Endothelial cell of umbilical vein (primary cell): ENCODE measurements around the gene MAGI1. TPM values are rescaled to one million over a fixed set of nuclear protein-coding genes. Genes with fewer than 3 reads are reported as not detected.

ENCODE experiments used
- BruUV-seq: library from RNA; stranded (reverse); fragments of 400-500 nt; replicated peaks from 2 replicates; lab custom pipeline; 2021; lab: Mats Ljungman, UMichigan
- CTCF ChIA-PET: fragments of 300-600, 350-600 bp; sonication (Branson Sonifier 250); formaldehyde crosslinking; loops from one replicate; lab custom pipeline; 2021; ENCODE audit warnings: antibody characterized with exemption, inconsistent platforms; lab: Charles Lee
- POLR2A ChIA-PET: fragments of 300-600, 350-600 bp; sonication (Branson Sonifier 250); formaldehyde crosslinking; loops from one replicate; lab custom pipeline; 2021; ENCODE audit warnings: antibody characterized with exemption, inconsistent platforms; lab: Charles Lee
- DNase-seq: peaks from one replicate; pipeline ENCODE4 v3.0.0-alpha.2; 2011; ENCODE audit warnings: low read depth, low spot score
- FAIRE-seq: peaks from 2 replicates; lab custom pipeline; 2011; peaks lifted over from hg19 to GRCh38; lab: Jason Lieb, UNC
- H2AFZ ChIP-seq: 2 replicates; pipeline ENCODE4 v1.6.0; 2012; ENCODE audit warnings: low read depth, low read length, control low read depth, inconsistent platforms
- H3K27ac ChIP-seq: 2 replicates; pipeline ENCODE4 v1.5.1; 2011; ENCODE audit warnings: low read depth, mild to moderate bottlenecking, control low read depth, low read length, moderate library complexity; ENCODE audit not compliant: insufficient read depth
- H3K27me3 ChIP-seq, 2 experiments: 2 replicates each; pipeline versions ENCODE4 v1.6.0 to v1.6.1; 2011; ENCODE audit warnings: low read length in 2 of 2, mixed read lengths in 1 of 2; ENCODE audit not compliant: control insufficient read depth in 2 of 2, insufficient read depth in 2 of 2
- H3K36me3 ChIP-seq, 2 experiments: 2 replicates in 1 of 2; 3 replicates in 1 of 2; pipeline ENCODE4 v1.5.1; 2011; ENCODE audit warnings: low read length in 2 of 2, mild to moderate bottlenecking in 1 of 2, moderate library complexity in 1 of 2; ENCODE audit not compliant: control insufficient read depth in 2 of 2, insufficient read depth in 2 of 2; ENCODE audit errors: extremely low read depth in 1 of 2
- H3K4me1 ChIP-seq: 3 replicates; pipeline ENCODE4 v1.5.1; 2011; ENCODE audit warnings: mild to moderate bottlenecking, low read length; ENCODE audit not compliant: control insufficient read depth, insufficient read depth; ENCODE audit errors: extremely low read depth
- H3K4me2 ChIP-seq: 2 replicates; pipeline ENCODE4 v1.6.1; 2011; ENCODE audit warnings: low read length, control low read depth, mixed read lengths; ENCODE audit not compliant: insufficient read depth
- H3K4me3 ChIP-seq, 3 experiments: fragments of 200-600 bp in 1 of 3; sonication (generic), shearing (Covaris generic) in 1 of 3; replicated peaks in 1 of 3; 2 replicates each; pipeline ENCODE4 v1.5.1; 2011 to 2016; ENCODE audit warnings: control low read depth in 3 of 3, low read length in 3 of 3, mild to moderate bottlenecking in 2 of 3, inconsistent platforms in 1 of 3, low read depth in 1 of 3, moderate library complexity in 1 of 3; ENCODE audit not compliant: insufficient read depth in 1 of 3
- H3K79me2 ChIP-seq: 2 replicates; pipeline ENCODE4 v1.6.0; 2012; ENCODE audit warnings: low read length, inconsistent platforms; ENCODE audit not compliant: control insufficient read depth, insufficient read depth
- H3K9ac ChIP-seq: replicated peaks from 2 replicates; pipeline ENCODE3; 2011; ENCODE audit warnings: low read length, control low read depth; ENCODE audit not compliant: insufficient read depth; ENCODE audit errors: extremely low read depth
- H3K9me1 ChIP-seq: replicated peaks from 3 replicates; pipeline ENCODE4 v1.6.0; 2011; ENCODE audit warnings: mild to moderate bottlenecking, low read length; ENCODE audit not compliant: control insufficient read depth, insufficient read depth; ENCODE audit errors: extremely low read depth
- H3K9me3 ChIP-seq: replicated peaks from 2 replicates; pipeline ENCODE4 v1.5.1; 2012; ENCODE audit warnings: low read length, inconsistent platforms; ENCODE audit not compliant: control insufficient read depth, insufficient read depth
- H4K20me1 ChIP-seq: replicated peaks from 2 replicates; pipeline ENCODE3; 2011; ENCODE audit warnings: mild to moderate bottlenecking, low read length; ENCODE audit not compliant: control insufficient read depth, insufficient read depth; ENCODE audit errors: extremely low read depth
- GATA2 ChIP-seq: IDR thresholded peaks from 2 replicates; pipeline ENCODE4 v1.7.0; 2011; ENCODE audit warnings: low read depth, mild to moderate bottlenecking, moderate library complexity, mixed read lengths, low read length; ENCODE audit not compliant: insufficient read length, insufficient read depth
- JUN ChIP-seq: IDR thresholded peaks from 2 replicates; pipeline ENCODE4 v1.6.1; 2011; ENCODE audit warnings: borderline replicate concordance, low read depth; ENCODE audit not compliant: insufficient read length, insufficient read depth
- MAX ChIP-seq: IDR thresholded peaks from 2 replicates; pipeline ENCODE4 v1.6.1; 2011; ENCODE audit not compliant: insufficient read depth, insufficient read length
- MYC ChIP-seq: IDR thresholded peaks from one replicate; pipeline ENCODE4 v1.6.1; 2011; ENCODE audit warnings: mild to moderate bottlenecking, low read depth, low read length
- POLR2AphosphoS5 ChIP-seq: IDR thresholded peaks from 2 replicates; pipeline ENCODE4 v1.6.1; 2012; ENCODE audit warnings: low read depth, mild to moderate bottlenecking, control low read depth, low read length, moderate library complexity; ENCODE audit not compliant: insufficient read depth
- dilution Hi-C: fragments of 300-500 bp; cut with MboI; formaldehyde crosslinking; loops from one replicate; pipeline ENCODE4 v1.15.0; 2019; ENCODE audit warnings: low sequenced_read_pairs; ENCODE audit not compliant: extremely low pct_ligation_motif_present
- intact Hi-C: fragments of 100-400 bp; cut with micrococcal nuclease; formaldehyde crosslinking; loops from one replicate; pipeline ENCODE4 v1.10.0; 2022
- polyA plus RNA-seq, 4 experiments: library from polyadenylated mRNA; depleted of rRNA in 3 of 4; stranded (reverse) in 3 of 4; unstranded in 1 of 4; fragments of >200 nt; gene quantifications; 2 replicates each; pipeline versions ENCODE4 v1.2.1 to v1.2.3, GENCODE V29; 2011 to 2012; ENCODE audit warnings: missing spikeins in 1 of 4
- total RNA-seq: library from RNA; stranded (reverse); gene quantifications from 2 replicates; pipeline ENCODE4 v1.2.3, GENCODE V29; 2021
- TF ChIP-seq, protein P1 (sequence below), 2 donors: IDR thresholded peaks; 1 replicate in 1 of 2; 2 replicates in 1 of 2; pipeline ENCODE4 v1.5.1; 2011; ENCODE audit warnings: low read length in 2 of 2, mild to moderate bottlenecking in 2 of 2, moderate library complexity in 2 of 2, control low read depth in 1 of 2, inconsistent platforms in 1 of 2, low read depth in 1 of 2; ENCODE audit not compliant: insufficient read depth in 1 of 2; ENCODE audit errors: extremely low read depth in 1 of 2

Gene MAGI1
- total and polyA plus RNA-seq, 2 donors (not counting 3 experiments of a cell fraction or from before 2014, with no cell fraction given): 10.1 to 47.9 TPM

- FAIRE-seq (no peak), DNase-seq (no peak)
- dilution Hi-C loops (no loop called here), intact Hi-C loops (no loop called here)
- Histone ChIP-seq H3K9me3 (no peaks in the 10 kb centered on the region), H3K36me3 (no peaks in the 10 kb centered on the region), H3K27ac (no peak overlapping the region), H2AFZ (no peak overlapping the region), H3K9ac (no peak overlapping the region), H3K27me3 (no peaks in the 10 kb centered on the region), H3K4me2 (no peak overlapping the region), H3K79me2 (no peaks in the 10 kb centered on the region), H3K4me3 (no peak overlapping the region), H3K4me1 (peaks cover 10% of the 10 kb centered on the region), H4K20me1 (no peaks in the 10 kb centered on the region), H3K9me1 (no peaks in the 10 kb centered on the region)
- CTCF ChIA-PET: interaction anchor here (1.0 to 1.5 kb wide), 4 partner anchors 10 to 42 kb away, joined by 3 to 5 read pairs (median 4); no protein-coding TSS in a partner anchor
- no peak for TF ChIP-seq POLR2AphosphoS5
- TF ChIP-seq MYC: peak; percentile 26
- peak; percentile 51 for TF ChIP-seq MAX
- POLR2A ChIA-PET: interaction anchor here (0.6 to 1.4 kb wide), 3 partner anchors 10 to 325 kb away, joined by 3 to 8 read pairs (median 3); no protein-coding TSS in a partner anchor
- no TSS peak for BruUV-seq
Measured at GRCh38 chr3:65979731-65980130, 59.0 kb downstream of the MAGI1 start.

- H3K27me3 ChIP-seq: no peaks in the 10 kb centered on the region
- intact Hi-C loops: no loop called here
- DNase-seq: no peak
- H4K20me1 ChIP-seq: no peaks in the 10 kb centered on the region
- H3K9ac ChIP-seq: no peak overlapping the region
- no peaks in the 10 kb centered on the region for H3K9me3 ChIP-seq
- TF ChIP-seq, protein P1, sequence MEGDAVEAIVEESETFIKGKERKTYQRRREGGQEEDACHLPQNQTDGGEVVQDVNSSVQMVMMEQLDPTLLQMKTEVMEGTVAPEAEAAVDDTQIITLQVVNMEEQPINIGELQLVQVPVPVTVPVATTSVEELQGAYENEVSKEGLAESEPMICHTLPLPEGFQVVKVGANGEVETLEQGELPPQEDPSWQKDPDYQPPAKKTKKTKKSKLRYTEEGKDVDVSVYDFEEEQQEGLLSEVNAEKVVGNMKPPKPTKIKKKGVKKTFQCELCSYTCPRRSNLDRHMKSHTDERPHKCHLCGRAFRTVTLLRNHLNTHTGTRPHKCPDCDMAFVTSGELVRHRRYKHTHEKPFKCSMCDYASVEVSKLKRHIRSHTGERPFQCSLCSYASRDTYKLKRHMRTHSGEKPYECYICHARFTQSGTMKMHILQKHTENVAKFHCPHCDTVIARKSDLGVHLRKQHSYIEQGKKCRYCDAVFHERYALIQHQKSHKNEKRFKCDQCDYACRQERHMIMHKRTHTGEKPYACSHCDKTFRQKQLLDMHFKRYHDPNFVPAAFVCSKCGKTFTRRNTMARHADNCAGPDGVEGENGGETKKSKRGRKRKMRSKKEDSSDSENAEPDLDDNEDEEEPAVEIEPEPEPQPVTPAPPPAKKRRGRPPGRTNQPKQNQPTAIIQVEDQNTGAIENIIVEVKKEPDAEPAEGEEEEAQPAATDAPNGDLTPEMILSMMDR (IDR thresholded peaks at IDR 0.05; ENCODE audit: extremely low read depth in 1 of 2, insufficient read depth in 1 of 2, low read depth in 1 of 2, low read length in 2 of 2): no peak
- no peak for TF ChIP-seq GATA2
- no peak for TF ChIP-seq POLR2AphosphoS5
- TF ChIP-seq JUN: no peak
- peaks cover 10% of the 10 kb centered on the region for H3K4me1 ChIP-seq
- H3K4me2 ChIP-seq: no peak overlapping the region
- no peaks in the 10 kb centered on the region for H3K9me1 ChIP-seq
- no peaks in the 10 kb centered on the region for H3K79me2 ChIP-seq
- peak; percentile 38 for FAIRE-seq
- H3K27ac ChIP-seq: no peak overlapping the region
- H3K4me3 ChIP-seq: no peak overlapping the region
- no TSS peak for BruUV-seq
- dilution Hi-C loops: no loop called here
- ChIA-PET CTCF (interaction anchor here (0.6 to 1.5 kb wide), 7 partner anchors 9 to 165 kb away, joined by 3 to 5 read pairs (median 3); no protein-coding TSS in a partner anchor), POLR2A (interaction anchor here (0.8 to 1.4 kb wide), 3 partner anchors 10 to 17 kb away, joined by 3 to 8 read pairs (median 3); no protein-coding TSS in a partner anchor)
- no peak overlapping the region for H2AFZ ChIP-seq
- no peaks in the 10 kb centered on the region for H3K36me3 ChIP-seq
Measured at GRCh38 chr3:65979162-65979561, 59.6 kb downstream of the MAGI1 start.
